CD4-positive, CD25-positive, alpha-beta regulatory T cell (primary cell): ENCODE results near the gene EDA. TPM values are rescaled to one million over a fixed set of nuclear protein-coding genes. Genes with fewer than 3 reads are reported as not detected.
A peak's percentile ranks its signal among the peaks of the same experiment; 100 is the strongest.

Experiments
- ATAC-seq, 2 donors: fragments of 150-1000 bp; cut with Tn5 transposase; one replicate each; pipeline ENCODE4 v1.10.0; 2021; ENCODE audit warnings: low read depth in 2 of 2, moderate number of reproducible peaks in 2 of 2, moderate library complexity in 1 of 2
- DNase-seq, 3 donors: peaks; one replicate each; pipeline versions ENCODE4 v3.0.0 to v3.0.0-alpha.2; 2012 to 2022; ENCODE audit warnings: mixed read lengths in 1 of 3
- H3K27ac ChIP-seq: one replicate; pipeline ENCODE4 v1.7.0; 2013; ENCODE audit warnings: mild to moderate bottlenecking, low read length; ENCODE audit not compliant: insufficient read depth, poor library complexity, severe bottlenecking
- H3K27me3 ChIP-seq: one replicate; pipeline ENCODE4 v1.7.0; 2013; ENCODE audit warnings: low read length; ENCODE audit not compliant: control insufficient read depth, insufficient read depth
- H3K36me3 ChIP-seq: one replicate; pipeline ENCODE4 v1.7.0; 2013; ENCODE audit warnings: mild to moderate bottlenecking, low read length, moderate library complexity; ENCODE audit not compliant: control insufficient read depth, insufficient read depth
- H3K4me1 ChIP-seq: 2 replicates; pipeline ENCODE4 v1.7.0; 2013; ENCODE audit warnings: mild to moderate bottlenecking, low read length; ENCODE audit not compliant: insufficient read depth, control insufficient read depth, poor library complexity, severe bottlenecking
- H3K4me3 ChIP-seq: one replicate; pipeline ENCODE4 v1.7.0; 2013; ENCODE audit warnings: low read depth, mild to moderate bottlenecking, low read length, moderate library complexity
- H3K9me3 ChIP-seq, 2 experiments: 1 replicate in 1 of 2; 2 replicates in 1 of 2; pipeline ENCODE4 v1.7.0; 2013; ENCODE audit warnings: low read length in 2 of 2, mild to moderate bottlenecking in 1 of 2, moderate library complexity in 1 of 2; ENCODE audit not compliant: control insufficient read depth in 2 of 2
- H3K27ac Mint-ChIP-seq, 3 donors: one replicate each; pipeline ENCODE4 v1.8.0; 2020 to 2022; ENCODE audit warnings: mild to moderate bottlenecking in 3 of 3, mixed read lengths in 3 of 3, moderate library complexity in 2 of 3
- H3K27me3 Mint-ChIP-seq: one replicate; pipeline ENCODE4 v1.8.0; 2022; ENCODE audit warnings: mild to moderate bottlenecking, mixed read lengths
- H3K36me3 Mint-ChIP-seq: one replicate; pipeline ENCODE4 v1.8.0; 2020; ENCODE audit warnings: mixed read lengths
- H3K4me1 Mint-ChIP-seq, 4 donors: one replicate each; pipeline ENCODE4 v1.8.0; 2020 to 2022; ENCODE audit warnings: mixed read lengths in 4 of 4, mild to moderate bottlenecking in 1 of 4
- H3K4me3 Mint-ChIP-seq, 4 donors: one replicate each; pipeline ENCODE4 v1.8.0; 2020 to 2022; ENCODE audit warnings: mild to moderate bottlenecking in 4 of 4, mixed read lengths in 4 of 4, moderate library complexity in 3 of 4
- H3K9me3 Mint-ChIP-seq, 7 donors: one replicate each; pipeline ENCODE4 v1.8.0; 2020 to 2022; ENCODE audit warnings: mixed read lengths in 7 of 7, mild to moderate bottlenecking in 3 of 7, moderate library complexity in 2 of 7
- polyA plus RNA-seq, 4 donors: library from polyadenylated mRNA; unstranded; fragments of 300-500 nt; fragmentation: Illumina TruSeq; gene quantifications; one replicate each; pipeline ENCODE4 v1.2.3, GENCODE V29; 2021
- total RNA-seq: library from RNA; stranded (reverse); gene quantifications from one replicate; pipeline ENCODE4 v1.2.3, GENCODE V29; 2022

EDA gene
- total and polyA plus RNA-seq, 5 donors from 2014 or later = 0.45 to 2.4 (median 0.85) TPM; not detected in 2

DNA sequence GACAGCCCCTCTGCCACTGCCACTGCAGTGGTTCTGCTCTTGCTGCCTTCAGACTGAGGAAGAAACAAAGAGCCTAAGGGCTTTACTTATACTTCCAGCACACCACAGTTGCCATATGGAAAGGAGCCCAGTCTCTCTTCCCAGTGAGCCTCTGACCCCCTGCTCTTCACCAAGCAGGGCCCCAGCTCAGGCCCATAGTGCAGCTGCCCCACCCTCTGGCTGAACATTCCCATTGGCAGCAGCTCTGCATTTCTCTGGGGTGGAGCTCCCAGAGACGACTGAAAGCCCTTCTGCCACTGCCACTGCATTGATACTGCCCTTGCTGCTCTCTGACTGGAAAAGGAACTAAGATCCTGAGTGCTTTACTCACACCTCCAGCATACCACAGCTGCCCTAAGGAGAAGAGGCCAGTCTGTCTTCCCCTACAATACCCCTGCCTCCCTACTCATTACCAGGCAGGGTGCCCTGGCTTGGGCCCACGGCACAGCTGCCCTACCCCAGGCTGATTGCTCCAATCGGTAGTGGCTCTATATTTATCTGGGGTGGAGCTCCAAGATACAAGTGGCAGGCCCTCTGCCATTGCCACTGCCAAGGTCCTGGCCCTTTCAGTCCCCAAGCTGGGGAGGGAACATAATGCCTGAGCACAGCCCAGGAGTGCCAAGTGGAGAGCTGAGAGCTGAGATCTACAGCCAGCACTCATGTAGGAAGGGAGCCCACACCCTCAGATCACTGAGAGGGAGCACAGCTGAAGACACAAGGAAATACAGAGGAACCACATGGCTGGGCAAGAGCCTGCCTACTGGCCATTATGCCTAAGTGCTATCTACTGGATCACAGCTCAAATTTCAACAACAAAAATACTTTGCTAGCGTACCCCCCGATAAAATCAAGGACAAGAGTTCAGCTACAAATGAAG is 397.8 kb downstream of the EDA start:
- no peak overlapping the region for H3K27ac ChIP-seq
- Mint-ChIP-seq H3K27ac (no peak overlapping the region), H3K27me3 (peaks cover 12% of the 10 kb centered on the region), H3K4me1 (peaks cover 0 to 17% (median 4%) of the 10 kb centered on the region in 4 donors), H3K36me3 (no peaks in the 10 kb centered on the region), H3K9me3 (no peaks in the 10 kb centered on the region), H3K4me3 (no peak overlapping the region)
- no peak for ATAC-seq
- H3K27me3 ChIP-seq = no peaks in the 10 kb centered on the region
- no peaks in the 10 kb centered on the region for H3K36me3 ChIP-seq
- no peaks in the 10 kb centered on the region for H3K4me1 ChIP-seq
- no peak overlapping the region for H3K4me3 ChIP-seq
- H3K9me3 ChIP-seq = no peaks in the 10 kb centered on the region
- DNase-seq = no peak

DNA sequence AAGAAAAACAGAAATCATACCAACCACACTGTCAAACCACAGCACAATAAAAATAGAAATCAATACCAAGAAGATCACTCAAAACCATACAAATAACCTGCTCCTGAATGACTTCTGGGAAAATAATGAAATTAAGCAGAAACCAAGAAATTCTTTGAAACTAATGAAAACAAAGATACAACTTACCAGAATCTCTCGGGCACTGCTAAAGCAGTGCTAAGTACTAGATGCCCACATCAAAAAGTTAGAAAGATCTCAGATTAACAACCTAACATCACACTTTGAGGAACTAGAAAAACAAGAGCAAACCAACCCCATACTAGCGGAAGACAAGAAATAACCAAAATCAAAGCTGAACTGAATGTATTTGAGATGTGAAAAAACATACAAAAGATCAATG is 400.6 kb downstream of the EDA start:
- H3K36me3 Mint-ChIP-seq = no peaks in the 10 kb centered on the region
- no peak overlapping the region for H3K4me3 Mint-ChIP-seq
- H3K4me1 Mint-ChIP-seq = peaks cover 0 to 17% (median 4%) of the 10 kb centered on the region in 4 donors
- H3K27me3 Mint-ChIP-seq = peaks cover 12% of the 10 kb centered on the region
- H3K4me3 ChIP-seq = no peak overlapping the region
- peak overlapping the region in 1 of 3 donors; percentile 69 for H3K27ac Mint-ChIP-seq
- peaks cover 0 to 1% (median 0%) of the 10 kb centered on the region in 7 donors for H3K9me3 Mint-ChIP-seq
- ATAC-seq (peak; percentile 53 to 80), DNase-seq (peak in 2 of 3 donors; percentile 4 to 63)
- no peaks in the 10 kb centered on the region for H3K4me1 ChIP-seq
- no peaks in the 10 kb centered on the region for H3K36me3 ChIP-seq
- no peaks in the 10 kb centered on the region for H3K9me3 ChIP-seq
- no peak overlapping the region for H3K27ac ChIP-seq
- no peaks in the 10 kb centered on the region for H3K27me3 ChIP-seq

DNA sequence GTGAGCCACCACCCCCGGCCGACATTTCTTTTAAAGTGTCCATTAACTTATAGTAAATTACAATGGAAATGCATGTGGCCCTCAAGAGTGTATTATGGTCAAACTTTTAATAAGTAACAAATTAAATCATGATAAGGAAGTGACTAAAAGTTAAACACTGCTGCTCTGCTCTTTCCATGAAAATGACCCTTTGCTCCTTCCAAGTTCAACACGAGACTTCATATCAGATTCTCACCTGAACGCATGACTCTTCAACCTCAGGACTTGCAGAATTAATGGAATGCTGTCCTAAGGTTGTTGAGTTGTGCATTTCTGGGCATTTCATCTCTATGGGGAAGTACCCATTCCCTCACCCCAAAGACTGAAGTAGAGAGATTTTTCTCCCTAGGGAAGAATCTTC is 406.7 kb downstream of the EDA start:
- Mint-ChIP-seq H3K27me3 (no peaks in the 10 kb centered on the region), H3K9me3 (peaks cover 0 to 1% (median 0%) of the 10 kb centered on the region in 7 donors), H3K36me3 (no peaks in the 10 kb centered on the region), H3K27ac (no peak overlapping the region), H3K4me3 (no peak overlapping the region), H3K4me1 (peaks cover 0 to 9% (median 3%) of the 10 kb centered on the region in 4 donors)
- Histone ChIP-seq H3K9me3 (no peaks in the 10 kb centered on the region), H3K27ac (no peak overlapping the region), H3K4me3 (no peak overlapping the region), H3K27me3 (no peaks in the 10 kb centered on the region), H3K4me1 (no peaks in the 10 kb centered on the region), H3K36me3 (no peaks in the 10 kb centered on the region)
- no peak for ATAC-seq
- DNase-seq = no peak

DNA sequence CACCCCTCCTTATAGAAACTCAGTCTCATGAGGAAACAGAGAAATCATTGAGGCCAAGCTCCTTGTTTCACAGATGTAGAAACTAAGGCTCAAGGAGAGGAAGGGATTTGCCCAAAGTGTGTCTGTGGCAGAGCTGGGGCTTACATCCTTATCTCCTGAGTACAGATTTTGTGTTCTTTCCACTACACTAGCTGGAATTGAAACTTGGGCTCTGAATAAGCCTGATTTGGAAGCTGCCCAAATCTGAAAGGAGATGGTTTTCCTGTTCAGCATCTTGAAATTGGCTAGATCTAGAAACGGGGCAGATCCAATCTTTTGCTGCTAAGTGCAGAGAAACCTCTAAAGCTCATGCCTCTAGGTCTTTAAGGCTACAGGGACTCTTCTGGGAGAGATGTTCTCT is 409.6 kb downstream of the EDA start:
- no peaks in the 10 kb centered on the region for H3K4me1 ChIP-seq
- H3K4me3 ChIP-seq = no peak overlapping the region
- Mint-ChIP-seq H3K27ac (peak overlapping the region in 2 of 3 donors; percentile 0 to 97), H3K4me1 (peaks cover 0 to 15% (median 3%) of the 10 kb centered on the region in 4 donors), H3K4me3 (no peak overlapping the region), H3K27me3 (no peaks in the 10 kb centered on the region), H3K36me3 (no peaks in the 10 kb centered on the region), H3K9me3 (peaks cover 0 to 1% (median 0%) of the 10 kb centered on the region in 7 donors)
- ATAC-seq (no peak), DNase-seq (no peak)
- no peaks in the 10 kb centered on the region for H3K9me3 ChIP-seq
- no peak overlapping the region for H3K27ac ChIP-seq
- no peaks in the 10 kb centered on the region for H3K36me3 ChIP-seq
- H3K27me3 ChIP-seq = no peaks in the 10 kb centered on the region

DNA sequence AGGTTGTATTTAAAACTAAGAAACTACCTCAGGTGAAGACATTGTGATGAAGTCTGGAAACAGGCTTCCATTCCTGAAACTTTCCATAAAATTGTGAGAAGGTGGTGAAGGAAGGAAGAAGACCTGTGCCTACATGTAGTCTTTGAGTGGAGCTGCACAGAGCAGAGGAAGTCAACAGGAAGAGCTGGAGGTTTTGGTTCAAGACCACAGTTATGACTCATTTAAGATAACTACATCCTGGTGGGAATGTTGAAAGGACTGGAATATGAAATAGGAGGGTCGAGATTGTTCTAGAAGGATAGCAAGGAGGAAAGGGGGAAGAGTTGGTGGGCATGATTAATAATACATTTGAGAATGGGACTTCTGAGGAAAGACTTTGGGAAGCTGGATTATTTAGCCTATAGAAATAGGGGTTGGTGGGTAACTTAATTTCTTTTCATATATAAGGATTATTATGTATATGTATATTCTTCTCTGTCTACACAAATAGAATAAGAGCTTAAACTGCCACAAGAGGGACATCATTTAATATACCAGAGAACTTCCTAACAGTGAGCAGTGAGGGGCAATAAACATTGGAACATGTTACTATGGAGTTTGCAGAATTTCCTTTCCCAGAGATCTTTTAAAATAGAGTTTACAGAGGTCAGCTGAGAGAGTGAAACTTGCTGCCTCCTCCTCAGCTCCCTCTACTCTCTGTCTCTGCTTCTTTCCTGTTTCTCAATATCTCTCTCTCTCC is 410.4 kb downstream of the EDA start:
- Histone ChIP-seq H3K9me3 (no peaks in the 10 kb centered on the region), H3K36me3 (no peaks in the 10 kb centered on the region), H3K27me3 (no peaks in the 10 kb centered on the region), H3K4me1 (no peaks in the 10 kb centered on the region), H3K27ac (no peak overlapping the region), H3K4me3 (no peak overlapping the region)
- Mint-ChIP-seq H3K36me3 (no peaks in the 10 kb centered on the region), H3K27ac (peak overlapping the region in 2 of 3 donors; percentile 0 to 97), H3K27me3 (no peaks in the 10 kb centered on the region), H3K4me3 (no peak overlapping the region), H3K4me1 (peaks cover 0 to 16% (median 3%) of the 10 kb centered on the region in 4 donors), H3K9me3 (peaks cover 0 to 1% (median 0%) of the 10 kb centered on the region in 7 donors)
- ATAC-seq = no peak
- no peak for DNase-seq

DNA sequence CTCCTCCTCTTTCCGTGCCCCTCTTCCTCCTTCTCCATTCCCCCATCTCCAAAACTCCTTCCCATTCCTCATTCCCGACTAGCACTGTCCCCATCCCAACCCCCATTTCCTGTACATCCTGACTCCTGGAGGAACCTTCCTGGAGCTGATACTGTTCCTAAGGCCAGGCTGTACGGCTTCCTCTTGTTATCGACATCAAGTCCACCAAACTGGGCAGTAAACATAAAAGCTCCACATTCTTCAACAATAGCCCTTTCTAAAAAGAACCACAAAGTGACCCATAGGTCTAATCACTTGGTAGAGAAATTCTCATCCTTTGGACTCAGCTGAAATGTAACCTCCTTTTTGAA is 410.9 kb downstream of the EDA start:
- Histone ChIP-seq H3K27me3 (no peaks in the 10 kb centered on the region), H3K36me3 (no peaks in the 10 kb centered on the region), H3K9me3 (no peaks in the 10 kb centered on the region), H3K4me3 (no peak overlapping the region), H3K27ac (no peak overlapping the region), H3K4me1 (no peaks in the 10 kb centered on the region)
- H3K9me3 Mint-ChIP-seq = no peaks in the 10 kb centered on the region
- H3K4me1 Mint-ChIP-seq = peaks cover 0 to 16% (median 3%) of the 10 kb centered on the region in 4 donors
- H3K4me3 Mint-ChIP-seq = no peak overlapping the region
- ATAC-seq = no peak
- DNase-seq = no peak
- no peaks in the 10 kb centered on the region for H3K36me3 Mint-ChIP-seq
- H3K27ac Mint-ChIP-seq = no peak overlapping the region
- H3K27me3 Mint-ChIP-seq = no peaks in the 10 kb centered on the region

DNA sequence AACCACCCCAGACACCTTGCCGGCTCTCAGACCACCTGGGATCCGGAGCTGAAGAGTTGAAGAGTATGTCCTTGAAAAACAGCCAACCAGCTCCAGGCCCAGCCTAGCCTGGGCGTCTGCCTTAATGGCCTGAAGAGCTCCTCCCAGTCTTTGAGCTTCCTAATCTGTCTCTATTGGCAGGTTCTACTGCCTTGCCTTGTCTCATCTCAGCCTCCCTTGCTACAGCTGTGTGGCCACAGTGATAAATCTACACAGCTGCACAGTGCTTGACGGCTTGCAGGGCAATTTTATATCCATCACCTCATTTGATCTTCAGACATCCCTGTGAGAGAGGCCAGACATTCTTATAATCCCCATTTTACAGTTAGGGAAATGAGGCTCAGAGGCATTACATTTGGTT is 413.9 kb downstream of the EDA start:
- Mint-ChIP-seq H3K9me3 (peaks cover 0 to 3% (median 0%) of the 10 kb centered on the region in 7 donors), H3K4me1 (peaks cover 0 to 19% (median 3%) of the 10 kb centered on the region in 4 donors), H3K27me3 (no peaks in the 10 kb centered on the region), H3K4me3 (no peak overlapping the region), H3K36me3 (no peaks in the 10 kb centered on the region), H3K27ac (no peak overlapping the region)
- no peaks in the 10 kb centered on the region for H3K9me3 ChIP-seq
- ATAC-seq (no peak), DNase-seq (no peak)
- H3K4me3 ChIP-seq = no peak overlapping the region
- no peaks in the 10 kb centered on the region for H3K4me1 ChIP-seq
- H3K36me3 ChIP-seq = no peaks in the 10 kb centered on the region
- no peaks in the 10 kb centered on the region for H3K27me3 ChIP-seq
- H3K27ac ChIP-seq = no peak overlapping the region
